ENCODE results near the gene MAP1LC3C.

The MAP1LC3C gene

GRCh38 chr1:241963722-241964121 is 35.2 kb downstream of the MAP1LC3C start:
- no peak overlapping the region for H3K9ac ChIP-seq (ENCODE audit: low read length)
- H3K27me3 ChIP-seq (replicated peaks; ENCODE audit: insufficient read depth, low read length): no peaks in the 10 kb centered on the region
- no peaks in the 10 kb centered on the region for H3F3A ChIP-seq (ENCODE audit: insufficient read depth, low read length)
- no peaks in the 10 kb centered on the region for H3K9me2 ChIP-seq (replicated peaks; ENCODE audit: insufficient read depth, low read length)
- TF ChIP-seq EZH2 (optimal IDR thresholded peaks at IDR 0.05; ENCODE audit: low read depth, low read length) (no peak), EZH2phosphoT487 (IDR thresholded peaks at IDR 0.05; ENCODE audit: low read length) (no peak), CTCF (IDR thresholded peaks at IDR 0.05; ENCODE audit: low read length) (no peak)
- H3K4me2 ChIP-seq (ENCODE audit: low read depth, low read length): no peak overlapping the region
- H3K27ac ChIP-seq (ENCODE audit: low read length): no peak overlapping the region
- no peaks in the 10 kb centered on the region for H3K79me2 ChIP-seq (ENCODE audit: low read length)
- H4K20me1 ChIP-seq (ENCODE audit: insufficient read depth, low read length): no peaks in the 10 kb centered on the region
- H3K9me3 ChIP-seq (replicated peaks; ENCODE audit: insufficient read depth, low read length): no peaks in the 10 kb centered on the region
- H3K4me1 ChIP-seq (ENCODE audit: low read length): no peaks in the 10 kb centered on the region
- no peak for DNase-seq
- no peaks in the 10 kb centered on the region for H3K36me3 ChIP-seq (replicated peaks; ENCODE audit: insufficient read depth, low read length)
- H2AFZ ChIP-seq (ENCODE audit: low read length): no peak overlapping the region
- no peak overlapping the region for H3K4me3 ChIP-seq (ENCODE audit: low read length)

GRCh38 chr1:241962153-241962552 is 36.7 kb downstream of the MAP1LC3C start:
- TF ChIP-seq EZH2 (optimal IDR thresholded peaks at IDR 0.05; ENCODE audit: low read depth, low read length) (no peak), CTCF (IDR thresholded peaks at IDR 0.05; ENCODE audit: low read length) (no peak), EZH2phosphoT487 (IDR thresholded peaks at IDR 0.05; ENCODE audit: low read length) (no peak)
- no peaks in the 10 kb centered on the region for H4K20me1 ChIP-seq (ENCODE audit: insufficient read depth, low read length)
- H3K27me3 ChIP-seq (replicated peaks; ENCODE audit: insufficient read depth, low read length): no peaks in the 10 kb centered on the region
- no peaks in the 10 kb centered on the region for H3K9me3 ChIP-seq (replicated peaks; ENCODE audit: insufficient read depth, low read length)
- H3K36me3 ChIP-seq (replicated peaks; ENCODE audit: insufficient read depth, low read length): no peaks in the 10 kb centered on the region
- DNase-seq: no peak
- no peak overlapping the region for H2AFZ ChIP-seq (ENCODE audit: low read length)
- no peaks in the 10 kb centered on the region for H3F3A ChIP-seq (ENCODE audit: insufficient read depth, low read length)
- no peak overlapping the region for H3K4me2 ChIP-seq (ENCODE audit: low read depth, low read length)
- H3K9me2 ChIP-seq (replicated peaks; ENCODE audit: insufficient read depth, low read length): no peaks in the 10 kb centered on the region
- H3K4me3 ChIP-seq (ENCODE audit: low read length): no peak overlapping the region
- no peaks in the 10 kb centered on the region for H3K79me2 ChIP-seq (ENCODE audit: low read length)
- H3K4me1 ChIP-seq (ENCODE audit: low read length): no peaks in the 10 kb centered on the region
- no peak overlapping the region for H3K9ac ChIP-seq (ENCODE audit: low read length)
- H3K27ac ChIP-seq (ENCODE audit: low read length): no peak overlapping the region

- H3K27ac ChIP-seq (ENCODE audit: low read length): no peak within 1 kb of the TSS
- no peaks in the 10 kb centered on the region for H3K4me1 ChIP-seq (ENCODE audit: low read length)
- no peaks in the 10 kb centered on the region for H3F3A ChIP-seq (ENCODE audit: insufficient read depth, low read length)
- H3K27me3 ChIP-seq (replicated peaks; ENCODE audit: insufficient read depth, low read length): no peaks in the 10 kb centered on the region
- DNase-seq: no peak
- no peak within 1 kb of the TSS for H3K4me3 ChIP-seq (ENCODE audit: low read length)
- H3K4me2 ChIP-seq (ENCODE audit: low read depth, low read length): no peak within 1 kb of the TSS
- no peak within 1 kb of the TSS for H2AFZ ChIP-seq (ENCODE audit: low read length)
- no peak within 1 kb of the TSS for H3K9ac ChIP-seq (ENCODE audit: low read length)
- no peaks in the 10 kb centered on the region for H4K20me1 ChIP-seq (ENCODE audit: insufficient read depth, low read length)
- no peaks in the 10 kb centered on the region for H3K79me2 ChIP-seq (ENCODE audit: low read length)
- no peaks in the 10 kb centered on the region for H3K9me2 ChIP-seq (replicated peaks; ENCODE audit: insufficient read depth, low read length)
- no peaks in the 10 kb centered on the region for H3K9me3 ChIP-seq (replicated peaks; ENCODE audit: insufficient read depth, low read length)
- H3K36me3 ChIP-seq (replicated peaks; ENCODE audit: insufficient read depth, low read length): no peaks in the 10 kb centered on the region
- no peak for TF ChIP-seq CTCF (IDR thresholded peaks at IDR 0.05; ENCODE audit: low read length)
- no peak for TF ChIP-seq EZH2phosphoT487 (IDR thresholded peaks at IDR 0.05; ENCODE audit: low read length)
- TF ChIP-seq EZH2 (optimal IDR thresholded peaks at IDR 0.05; ENCODE audit: low read depth, low read length): no peak
Observed at GRCh38 chr1:241957692-241958494, 41.0 kb downstream of the MAP1LC3C start, which contains the start of gene BECN2. Gene BECN2, plus strand, starts transcription at chr1:241957767. Its CDS starts 0 bp downstream, at chr1:241957767.

All from MM.1S (cell line).